Neutrophil (primary cell): ENCODE results near the gene MICAL1.
"Not testable (repeated sequence)": the region's sequence is repeated elsewhere in the genome, so short reads cannot be mapped to it uniquely, and the experiment has no call there.

Experiments
- H3K27ac ChIP-seq: fragments of 200-600 bp; sonication (generic); 2 replicates; pipeline ENCODE4 v1.5.1; 2016; ENCODE audit warnings: mild to moderate bottlenecking, moderate library complexity
- H3K27me3 ChIP-seq: fragments of 200-600 bp; sonication (generic); 2 replicates; pipeline ENCODE4 v1.6.0; 2016; ENCODE audit warnings: mild to moderate bottlenecking
- H3K36me3 ChIP-seq: fragments of 200-600 bp; sonication (generic); 2 replicates; pipeline ENCODE4 v1.5.1; 2017
- H3K4me1 ChIP-seq, 2 experiments: fragments of 200-600 bp in 1 of 2; sonication (generic) in 1 of 2; 1 replicate in 1 of 2; 2 replicates in 1 of 2; pipeline versions ENCODE4 v1.5.1 to v1.6.1; 2013 to 2016; ENCODE audit warnings: low read depth in 1 of 2, low read length in 1 of 2, mild to moderate bottlenecking in 1 of 2, moderate library complexity in 1 of 2; ENCODE audit not compliant: control insufficient read depth in 1 of 2, insufficient read depth in 1 of 2
- H3K4me3 ChIP-seq, 2 experiments: fragments of 200-600 bp in 1 of 2; sonication (generic) in 1 of 2; 1 replicate in 1 of 2; 2 replicates in 1 of 2; pipeline ENCODE4 v1.5.1; 2013 to 2016; ENCODE audit warnings: low read depth in 1 of 2, low read length in 1 of 2, mild to moderate bottlenecking in 1 of 2, moderate library complexity in 1 of 2
- H3K9me3 ChIP-seq: fragments of 200-600 bp; sonication (generic); 2 replicates; pipeline ENCODE4 v1.5.1; 2016
- CTCF ChIP-seq: fragments of 200-600 bp; sonication (generic); IDR thresholded peaks from 2 replicates; pipeline ENCODE4 v1.5.1; 2016; ENCODE audit warnings: antibody characterized with exemption

Gene MICAL1

GRCh38 chr6:109467696-109468095 lies 12.1 kb upstream of the MICAL1 start:
- no peak for TF ChIP-seq CTCF
- H3K27ac ChIP-seq: no peak overlapping the region
- H3K4me1 ChIP-seq: peaks cover 33% of the 10 kb centered on the region in 2 experiments
- H3K27me3 ChIP-seq: no peaks in the 10 kb centered on the region
- no peaks in the 10 kb centered on the region for H3K9me3 ChIP-seq
- H3K4me3 ChIP-seq: no peak overlapping the region
- H3K36me3 ChIP-seq: peaks cover 26% of the 10 kb centered on the region

GRCh38 chr6:109466212-109466923 lies 10.8 kb upstream of the MICAL1 start:
- Histone ChIP-seq H3K4me1 (peaks cover 27 to 30% of the 10 kb centered on the region in 2 experiments), H3K27ac (no peak overlapping the region), H3K4me3 (no peak overlapping the region), H3K27me3 (no peaks in the 10 kb centered on the region), H3K9me3 (no peaks in the 10 kb centered on the region), H3K36me3 (peaks cover 32% of the 10 kb centered on the region)
- TF ChIP-seq CTCF: no peak

GRCh38 chr6:109465772-109466171 lies 10.2 kb upstream of the MICAL1 start:
- no peak overlapping the region for H3K27ac ChIP-seq
- H3K27me3 ChIP-seq: no peaks in the 10 kb centered on the region
- no peaks in the 10 kb centered on the region for H3K9me3 ChIP-seq
- peaks cover 23 to 24% of the 10 kb centered on the region in 2 experiments for H3K4me1 ChIP-seq
- H3K36me3 ChIP-seq: peaks cover 32% of the 10 kb centered on the region
- no peak overlapping the region for H3K4me3 ChIP-seq
- no peak for TF ChIP-seq CTCF

GRCh38 chr6:109461733-109462526 lies 6.4 kb upstream of the MICAL1 start:
- Histone ChIP-seq H3K27ac (no peak overlapping the region), H3K4me1 (peaks cover 18 to 19% of the 10 kb centered on the region in 2 experiments)

GRCh38 chr6:109461205-109461604 lies 5.6 kb upstream of the MICAL1 start:
- H3K27ac ChIP-seq, H3K4me3 ChIP-seq, H3K27me3 ChIP-seq, H3K9me3 ChIP-seq: not testable (repeated sequence)
- peaks cover 28% of the 10 kb centered on the region for H3K36me3 ChIP-seq
- H3K4me1 ChIP-seq: peaks cover 25 to 27% of the 10 kb centered on the region in 2 experiments

More at GRCh38 chr6:109461733-109462526, 6.4 kb upstream of the MICAL1 start:
- Histone ChIP-seq H3K4me3 (no peak overlapping the region), H3K36me3 (peaks cover 32% of the 10 kb centered on the region), H3K27me3 (no peaks in the 10 kb centered on the region), H3K9me3 (no peaks in the 10 kb centered on the region)
- no peak for TF ChIP-seq CTCF
